A549 (cell line): ENCODE results near the gene ID3. TPM values are rescaled to one million over a fixed set of nuclear protein-coding genes. Genes with fewer than 3 reads are reported as not detected.

Experiments used
- ATAC-seq, 2 experiments: fragments of 200-7000 bp in 1 of 2; fragments of >200 bp in 1 of 2; cut with Nextera tagmentation in 1 of 2; cut with Tn5 transposase in 1 of 2; 3 replicates each; pipeline versions ENCODE4 v1.8.0 to v1.9.1; 2018 to 2020; ENCODE audit warnings: mild to moderate bottlenecking in 1 of 2, moderate library complexity in 1 of 2
- CTCF ChIA-PET: fragments of 300-600 bp; sonication (Branson Sonifier 250); formaldehyde crosslinking; extraction: SDS; loops from one replicate; lab custom pipeline; 2021; ENCODE audit warnings: antibody characterized with exemption, inconsistent platforms; lab: Yijun Ruan, JAX
- POLR2A ChIA-PET: fragments of 350-600 bp; formaldehyde crosslinking; extraction: SDS; loops from one replicate; lab custom pipeline; 2021; ENCODE audit warnings: antibody characterized with exemption, inconsistent platforms; lab: Yijun Ruan, JAX
- DNase-seq, 2 experiments: peaks; one replicate each; pipeline versions ENCODE4 v3.0.0 to v3.0.0-alpha.2; 2011 to 2016; ENCODE audit warnings: low read depth in 1 of 2, low spot score in 1 of 2
- FAIRE-seq: peaks from 2 replicates; lab custom pipeline; 2011; peaks lifted over from hg19 to GRCh38; lab: Jason Lieb, UNC
- H3K27ac ChIP-seq, 2 experiments: fragments of >200 bp; sonication (Bioruptor Twin); formaldehyde crosslinking; 3 replicates each; pipeline ENCODE4 v1.5.1; 2016 to 2017
- H3K4me1 ChIP-seq: fragments of >200 bp; sonication (Bioruptor Twin); formaldehyde crosslinking; 3 replicates; pipeline ENCODE4 v1.6.1; 2016
- H3K4me2 ChIP-seq: fragments of >200 bp; sonication (Bioruptor Twin); formaldehyde crosslinking; 3 replicates; pipeline ENCODE4 v1.6.1; 2016
- H3K4me3 ChIP-seq: fragments of >200 bp; sonication (Bioruptor Twin); formaldehyde crosslinking; 3 replicates; pipeline ENCODE4 v1.5.1; 2016
- H3K9me3 ChIP-seq: fragments of >200 bp; sonication (Bioruptor Twin); formaldehyde crosslinking; 3 replicates; pipeline ENCODE4 v1.6.1; 2016
- ATOH8 ChIP-seq: fragments of 250-450 bp; sonication (Bioruptor Pico); IDR thresholded peaks from 2 replicates; pipeline ENCODE4 v1.5.0; 2020; ENCODE audit warnings: low read depth, mild to moderate bottlenecking, moderate library complexity
- BCL3 ChIP-seq: fragments of >200 bp; sonication (Bioruptor Twin); formaldehyde crosslinking; IDR thresholded peaks from 3 replicates; pipeline ENCODE4 v1.6.1; 2016
- CBX8 ChIP-seq: fragments of 200-600 bp; sonication (generic); IDR thresholded peaks from 2 replicates; pipeline ENCODE4 v1.6.1; 2016
- CEBPB ChIP-seq, 2 experiments: fragments of >200 bp in 1 of 2; sonication (Bioruptor Twin) in 1 of 2; formaldehyde crosslinking in 1 of 2; IDR thresholded peaks; 2 replicates each; pipeline ENCODE4 v1.6.1; 2012 to 2016
- CTCF ChIP-seq: fragments of >200 bp; sonication (Bioruptor Twin); formaldehyde crosslinking; IDR thresholded peaks from 3 replicates; pipeline ENCODE4 v1.5.1; 2016
- FOSB ChIP-seq: fragments of 250-450 bp; sonication (Bioruptor Pico); IDR thresholded peaks from 2 replicates; pipeline ENCODE4 v1.5.0; 2020; ENCODE audit warnings: mild to moderate bottlenecking, moderate library complexity
- FOXS1 ChIP-seq: fragments of 250-450 bp; sonication (Bioruptor Pico); IDR thresholded peaks from 2 replicates; pipeline ENCODE4 v1.5.0; 2020; ENCODE audit warnings: mild to moderate bottlenecking, moderate library complexity
- HEYL ChIP-seq: fragments of 250-450 bp; sonication (Bioruptor Pico); IDR thresholded peaks from 2 replicates; pipeline ENCODE4 v1.8.0; 2021; ENCODE audit warnings: mild to moderate bottlenecking, moderate library complexity
- HMGXB4 ChIP-seq: fragments of 250-450 bp; sonication (Bioruptor Pico); IDR thresholded peaks from 2 replicates; pipeline ENCODE4 v1.5.0; 2021; ENCODE audit warnings: mild to moderate bottlenecking, moderate library complexity, borderline replicate concordance
- HOXA7 ChIP-seq: fragments of 250-450 bp; sonication (Bioruptor Pico); IDR thresholded peaks from 2 replicates; pipeline ENCODE4 v1.5.0; 2020; ENCODE audit warnings: mild to moderate bottlenecking, moderate library complexity
- HOXB5 ChIP-seq: fragments of 250-450 bp; sonication (Bioruptor Pico); IDR thresholded peaks from 2 replicates; pipeline ENCODE4 v1.5.0; 2020; ENCODE audit warnings: mild to moderate bottlenecking, moderate library complexity
- KDM1A ChIP-seq: fragments of 200-600 bp; sonication (generic); IDR thresholded peaks from 2 replicates; pipeline ENCODE4 v1.6.1; 2016; ENCODE audit warnings: low read depth, mild to moderate bottlenecking
- MAZ ChIP-seq: fragments of 150-350 bp; IDR thresholded peaks from 2 replicates; pipeline ENCODE4 v1.6.1; 2014; ENCODE audit warnings: antibody characterized with exemption, low read depth, low read length, borderline replicate concordance
- MYC ChIP-seq: IDR thresholded peaks from 2 replicates; pipeline ENCODE4 v1.6.1; 2012; ENCODE audit warnings: mild to moderate bottlenecking, inconsistent platforms, low read length, improper control_type of control experiment, borderline replicate concordance
- NR3C1 ChIP-seq: fragments of >200 bp; sonication (Bioruptor Twin); formaldehyde crosslinking; IDR thresholded peaks from 3 replicates; pipeline ENCODE4 v1.6.1; 2017
- PBX3 ChIP-seq: IDR thresholded peaks from 2 replicates; pipeline ENCODE4 v1.6.1; 2012
- POLR2A ChIP-seq: IDR thresholded peaks from 2 replicates; pipeline ENCODE4 v1.6.1; 2012; ENCODE audit warnings: mild to moderate bottlenecking, low read length
- POLR2AphosphoS2 ChIP-seq: conservative IDR thresholded peaks from 2 replicates; pipeline ENCODE4 v1.6.1; 2012; ENCODE audit warnings: low read length, improper control_type of control experiment, inconsistent platforms
- RAD21 ChIP-seq, 2 experiments: fragments of >200 bp in 1 of 2; sonication (Bioruptor Twin) in 1 of 2; formaldehyde crosslinking in 1 of 2; IDR thresholded peaks in 1 of 2; conservative IDR thresholded peaks in 1 of 2; 2 replicates in 1 of 2; 3 replicates in 1 of 2; pipeline ENCODE4 v1.6.1; 2012 to 2018; ENCODE audit warnings: inconsistent platforms in 1 of 2
- RARB ChIP-seq: fragments of 250-450 bp; sonication (Bioruptor Pico); IDR thresholded peaks from 2 replicates; pipeline ENCODE4 v1.8.0; 2021; ENCODE audit warnings: mild to moderate bottlenecking, moderate library complexity
- RFX5 ChIP-seq: fragments of 450-650 bp; IDR thresholded peaks from 2 replicates; pipeline ENCODE4 v1.7.1; 2014; ENCODE audit warnings: antibody characterized with exemption, mild to moderate bottlenecking, moderate library complexity
- SMC3 ChIP-seq: fragments of >200 bp; sonication (Bioruptor Twin); formaldehyde crosslinking; IDR thresholded peaks from 3 replicates; pipeline ENCODE4 v1.6.1; 2018; ENCODE audit warnings: inconsistent platforms
- SREBF2 ChIP-seq: fragments of 450-650 bp; IDR thresholded peaks from 2 replicates; pipeline ENCODE4 v1.6.1; 2014; ENCODE audit warnings: mild to moderate bottlenecking, moderate library complexity
- TP53 ChIP-seq: fragments of 250-450 bp; sonication (Bioruptor Pico); IDR thresholded peaks from 2 replicates; pipeline ENCODE4 v1.5.0; 2021; ENCODE audit warnings: mild to moderate bottlenecking, moderate library complexity
- USF2 ChIP-seq: fragments of 450-650 bp; IDR thresholded peaks from 2 replicates; pipeline ENCODE4 v1.6.1; 2014; ENCODE audit warnings: antibody characterized with exemption
- ZFP36 ChIP-seq: fragments of 450-650 bp; IDR thresholded peaks from 2 replicates; pipeline ENCODE4 v1.6.1; 2014; ENCODE audit warnings: borderline replicate concordance; ENCODE audit not compliant: partially characterized antibody
- WGBS: methylation state at CpG from one replicate; pipeline ENCODE4 v1.1.6; 2017; ENCODE audit errors: missing lambda C conversion rate; 5-methylcytosine and 5-hydroxymethylcytosine counted together
- polyA plus RNA-seq, 4 experiments: library from polyadenylated mRNA; depleted of rRNA in 3 of 4; stranded (reverse); fragments of >200 nt; fragmentation: RNase III in 1 of 4; extraction: RNeasy Plus Mini Kit Qiagen cat#74134 plus additional on column Dnase treatment in 1 of 4; gene quantifications; 2 replicates in 3 of 4; 3 replicates in 1 of 4; pipeline ENCODE4 v1.2.3, GENCODE V29; 2011 to 2017
- TF ChIP-seq, protein P1 (sequence below): IDR thresholded peaks from 2 replicates; pipeline ENCODE4 v1.6.1; 2012; ENCODE audit warnings: low read depth, borderline replicate concordance

Gene ID3
- polyA plus RNA-seq, 2 of the 4 experiments (the other 2 are of a cell fraction), result 171 to 336 TPM

DNA sequence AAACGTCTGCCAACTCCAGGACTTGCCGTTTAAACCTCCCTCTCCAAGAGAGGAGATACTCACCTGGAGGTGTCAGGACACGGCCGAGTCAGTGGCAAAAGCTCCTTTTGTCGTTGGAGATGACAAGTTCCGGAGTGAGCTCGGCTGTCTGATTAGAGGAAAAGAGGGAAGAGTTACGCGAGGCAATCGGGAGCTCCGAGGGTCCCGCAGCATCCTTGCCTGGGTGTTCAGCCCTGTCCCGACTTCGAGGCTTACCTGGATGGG is 497 bp downstream of the ID3 start:
- ChIA-PET POLR2A (interaction anchor here (0.7 to 11.2 kb wide), 12 partner anchors 9 to 91 kb away, joined by 3 to 168 read pairs (median 12); partner anchors contain the start of gene E2F2), CTCF (interaction anchor here (1.2 to 29.3 kb wide), 7 partner anchors 11 to 75 kb away, joined by 3 to 699 read pairs (median 6); no protein-coding TSS in a partner anchor)
- DNase-seq (peak in 1 of 2 experiments; percentile 40), ATAC-seq (no peak), FAIRE-seq (no peak)
- TF ChIP-seq RAD21 (conservative IDR thresholded peaks at IDR 0.05 in 1 of 2, IDR thresholded peaks at IDR 0.05 in 1 of 2) (peak in 1 of 2 experiments; percentile 4; a peak in 1 of 5 replicates), RFX5 (no peak), SREBF2 (no peak), ZFP36 (no peak), USF2 (no peak)
- WGBS, result 4% methylated on average over 5 of the region's 14 CpGs
- H3K4me3 ChIP-seq, result peak overlapping the region; percentile 92
- peak overlapping the region; percentile 96 to 98 for H3K27ac ChIP-seq
- H3K4me2 ChIP-seq, result peak overlapping the region; percentile 77
- no peaks in the 10 kb centered on the region for H3K9me3 ChIP-seq
- H3K4me1 ChIP-seq, result peaks cover 60% of the 10 kb centered on the region

DNA sequence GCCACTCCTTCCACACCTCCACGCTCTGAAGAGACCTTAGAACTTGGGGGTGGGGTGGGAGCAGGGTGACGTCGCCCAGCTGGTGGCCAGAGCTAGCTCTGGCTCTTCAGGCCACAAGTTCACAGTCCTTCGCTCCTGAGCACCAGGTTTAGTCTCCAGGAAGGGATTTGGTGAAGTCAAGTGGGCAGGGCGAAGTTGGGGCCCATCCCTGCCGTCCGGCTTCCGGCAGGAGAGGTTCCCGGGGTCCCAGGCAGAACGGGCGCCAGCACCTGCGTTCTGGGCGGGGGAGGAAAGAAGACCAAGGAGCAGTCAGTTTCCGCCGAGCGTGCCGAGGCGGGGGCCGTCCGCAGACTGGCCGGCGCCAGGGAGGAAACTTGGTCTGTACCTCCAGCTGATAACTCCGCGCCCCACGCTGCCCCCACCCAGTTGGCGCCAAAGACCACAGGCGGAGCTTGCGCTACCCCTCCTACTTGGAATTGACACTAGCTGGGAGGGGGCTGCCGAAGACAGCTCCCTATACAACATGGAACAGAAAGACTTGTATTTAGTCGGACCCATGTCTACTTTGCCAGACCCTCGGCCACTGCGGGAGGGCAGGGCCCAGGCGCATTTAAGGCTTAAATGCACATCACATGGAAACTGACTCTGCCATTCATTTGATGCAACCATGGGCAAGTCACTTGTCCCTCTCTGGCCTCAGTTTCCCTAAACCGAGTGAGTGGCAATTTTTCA is 995 bp downstream of the ID3 start:
- Histone ChIP-seq H3K9me3 (no peaks in the 10 kb centered on the region), H3K4me2 (peak overlapping the region; percentile 77), H3K4me1 (peaks cover 60% of the 10 kb centered on the region), H3K27ac (peak overlapping the region; percentile 96 to 98), H3K4me3 (peak overlapping the region; percentile 92)
- WGBS, result 2% methylated on average over 20 of the region's 34 CpGs
- DNase-seq (peak in 1 of 2 experiments; percentile 77), FAIRE-seq (no peak), ATAC-seq (no peak; a peak in 1 of 6 replicates)
- CTCF ChIA-PET, result interaction anchor here (1.0 to 29.3 kb wide), 7 partner anchors 10 to 76 kb away, joined by 3 to 699 read pairs (median 6); no protein-coding TSS in a partner anchor
- POLR2A ChIA-PET, result interaction anchor here (0.7 to 11.2 kb wide), 13 partner anchors 10 to 91 kb away, joined by 3 to 168 read pairs (median 7); partner anchors contain the start of gene E2F2
- TF ChIP-seq MAZ (no peak), FOXS1 (no peak), CBX8 (no peak), KDM1A (no peak), RARB (CRISPR knock-in tag) (no peak), FOSB (CRISPR knock-in tag) (peak; percentile 91), HMGXB4 (CRISPR knock-in tag) (0 out of 2 replicates have a peak, but pooled peaks have one; percentile 68), CTCF (no peak), RFX5 (no peak), HOXA7 (CRISPR knock-in tag) (0 out of 2 replicates have a peak, but pooled peaks have one; percentile 23), POLR2AphosphoS2 (no peak), NR3C1 (no peak), CEBPB (IDR thresholded peaks at IDR 0.05) (no peak), HOXB5 (CRISPR knock-in tag) (0 out of 2 replicates have a peak, but pooled peaks have one; percentile 26), TP53 (CRISPR knock-in tag) (peak; percentile 75), BCL3 (no peak; the same call in 2 of the 3 replicates), PBX3 (peak; percentile 59), MYC (no peak), POLR2A (peak; percentile 9), SMC3 (no peak), SREBF2 (no peak), HEYL (CRISPR knock-in tag) (no peak), ATOH8 (CRISPR knock-in tag) (no peak)
- TF ChIP-seq, protein P1, sequence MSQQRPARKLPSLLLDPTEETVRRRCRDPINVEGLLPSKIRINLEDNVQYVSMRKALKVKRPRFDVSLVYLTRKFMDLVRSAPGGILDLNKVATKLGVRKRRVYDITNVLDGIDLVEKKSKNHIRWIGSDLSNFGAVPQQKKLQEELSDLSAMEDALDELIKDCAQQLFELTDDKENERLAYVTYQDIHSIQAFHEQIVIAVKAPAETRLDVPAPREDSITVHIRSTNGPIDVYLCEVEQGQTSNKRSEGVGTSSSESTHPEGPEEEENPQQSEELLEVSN, result peak; percentile 29; the same call in 1 of the 2 replicates
